Inferior parietal cortex (tissue), 1 donor: ENCODE results near the gene GPR75.

Source experiments
- DNase-seq: peaks from one replicate; pipeline ENCODE4 v3.0.0-alpha.2; 2016; ENCODE audit errors: extremely low spot score

The GPR75 gene

DNA sequence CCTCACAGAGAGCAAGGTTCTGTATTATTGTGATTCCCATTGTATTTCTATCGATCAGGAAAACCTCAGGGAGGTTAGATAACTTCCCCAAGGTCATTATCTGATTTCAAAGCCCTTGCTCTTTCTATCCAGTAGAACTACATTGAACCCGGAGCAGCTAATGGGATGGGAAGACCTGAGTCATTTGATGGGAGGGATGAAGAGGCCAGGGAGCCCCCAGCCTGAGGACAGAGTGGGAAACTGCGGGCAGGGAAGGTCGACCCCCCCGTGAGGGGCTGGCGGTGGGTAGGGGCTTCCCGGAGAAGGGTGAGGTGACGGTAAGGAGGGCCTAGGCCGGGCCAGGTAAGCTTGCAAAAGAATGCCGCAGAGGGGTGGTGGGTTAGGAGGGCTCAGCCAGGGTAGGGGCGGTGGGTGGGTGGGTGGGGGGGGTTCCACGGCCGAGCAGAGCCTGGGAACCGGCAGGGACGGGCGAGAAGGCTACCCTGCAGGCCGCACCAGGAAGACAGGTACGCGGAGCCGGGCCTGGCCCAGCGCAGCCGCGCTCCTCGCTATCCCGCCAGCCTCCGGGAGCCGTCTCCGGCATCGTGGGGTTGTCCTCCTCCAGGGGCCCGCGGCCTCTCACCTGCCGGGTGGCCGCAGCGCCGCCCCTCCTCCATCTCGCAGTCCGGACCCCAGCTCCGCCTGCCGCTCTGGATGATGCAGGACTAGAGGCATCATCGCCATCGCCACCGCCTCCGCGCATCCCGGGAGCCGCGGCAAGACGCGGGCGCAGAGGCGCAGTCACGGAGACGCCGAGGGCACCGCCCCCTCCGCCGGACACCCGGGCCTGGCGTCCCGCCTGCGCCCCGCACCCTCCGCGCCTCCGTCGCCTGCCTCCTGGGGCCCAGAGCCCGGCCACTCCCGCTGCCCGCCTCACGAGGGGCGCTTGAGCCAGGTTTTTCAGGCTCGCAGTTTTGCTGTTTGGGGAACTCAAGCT is at the start of gene GPR75:
Gene GPR75, minus strand, starts transcription at position 762 of the 976 bp plus-strand sequence. CDS start 5,211 bp downstream, outside the sequence.
- peak; percentile 50 for DNase-seq

DNA sequence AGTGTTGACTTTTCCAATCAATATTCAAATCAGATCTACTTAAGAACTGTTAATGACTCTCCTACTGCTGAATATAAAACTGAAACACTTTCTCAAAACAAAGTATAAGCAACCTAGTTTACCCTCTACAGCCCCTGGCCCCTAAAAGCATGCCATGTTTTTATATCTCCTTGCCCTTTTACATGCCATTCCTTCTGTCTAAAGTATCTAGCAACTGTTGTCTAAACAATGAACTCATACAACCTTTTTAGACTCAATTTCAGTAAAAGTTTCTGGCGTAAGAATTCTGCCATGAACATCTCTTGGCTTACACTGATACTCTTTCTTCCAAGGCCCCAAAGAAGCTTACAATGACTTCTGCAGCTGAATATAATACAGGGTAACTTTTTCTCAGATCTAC is 47.8 kb upstream of the GPR75 start:
- no peak for DNase-seq

DNA sequence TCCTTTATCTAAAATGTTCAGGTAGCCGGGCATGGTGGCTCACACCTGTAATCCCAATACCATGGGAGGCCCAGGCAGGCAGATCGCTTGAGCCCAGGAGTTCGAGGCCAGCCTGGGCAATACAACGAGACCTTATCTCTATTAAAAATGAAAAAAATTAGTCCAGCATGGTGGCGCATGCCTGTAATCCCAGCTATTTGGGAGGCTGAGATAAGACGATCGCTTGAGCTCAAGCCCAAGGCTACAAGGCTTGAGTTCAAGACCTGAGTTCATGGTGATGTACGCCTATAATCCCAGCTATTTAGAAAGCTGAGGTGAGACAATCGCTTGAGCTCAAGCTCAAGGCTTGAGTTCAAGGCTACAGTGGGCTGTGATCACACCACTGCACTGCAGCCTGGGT is 45.6 kb upstream of the GPR75 start:
- DNase-seq: no peak

DNA sequence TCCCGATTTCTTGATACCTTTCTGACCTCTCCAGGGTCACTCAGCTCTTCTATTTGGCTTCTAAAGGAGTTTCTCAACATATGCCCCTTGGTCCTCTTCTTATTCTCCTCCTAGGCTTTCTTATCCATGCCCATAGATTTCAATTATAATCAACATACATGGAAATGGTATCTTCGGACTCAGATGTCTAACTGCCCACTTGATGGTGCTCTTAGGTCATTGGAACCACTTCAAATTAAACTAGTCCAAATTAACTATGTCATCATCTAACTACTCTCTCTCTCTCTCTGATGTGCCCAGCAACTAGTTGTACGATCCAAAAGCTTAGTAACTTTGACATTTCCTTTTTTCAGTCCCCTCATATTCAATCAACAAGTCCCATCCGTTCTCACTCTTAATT is 43.2 kb upstream of the GPR75 start:
- no peak for DNase-seq

DNA sequence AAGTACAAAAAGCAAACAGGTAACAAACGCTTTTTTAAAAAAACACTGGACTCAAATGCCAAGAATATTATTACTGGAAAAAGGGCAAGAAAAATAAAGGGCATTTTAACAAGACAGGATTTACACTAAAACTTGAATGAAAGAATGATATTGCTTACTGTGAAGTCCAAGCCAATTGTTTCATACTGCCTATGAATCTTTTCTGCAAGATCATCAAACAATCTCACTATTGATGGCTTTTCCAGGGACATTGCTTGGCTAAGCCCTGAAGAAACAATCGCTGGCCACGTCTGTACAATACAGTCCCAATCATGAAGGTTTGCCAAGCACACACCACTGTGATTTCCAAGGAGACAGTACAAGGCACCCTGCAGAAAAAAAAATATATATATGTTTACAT is 41.4 kb upstream of the GPR75 start:
- DNase-seq: no peak

DNA sequence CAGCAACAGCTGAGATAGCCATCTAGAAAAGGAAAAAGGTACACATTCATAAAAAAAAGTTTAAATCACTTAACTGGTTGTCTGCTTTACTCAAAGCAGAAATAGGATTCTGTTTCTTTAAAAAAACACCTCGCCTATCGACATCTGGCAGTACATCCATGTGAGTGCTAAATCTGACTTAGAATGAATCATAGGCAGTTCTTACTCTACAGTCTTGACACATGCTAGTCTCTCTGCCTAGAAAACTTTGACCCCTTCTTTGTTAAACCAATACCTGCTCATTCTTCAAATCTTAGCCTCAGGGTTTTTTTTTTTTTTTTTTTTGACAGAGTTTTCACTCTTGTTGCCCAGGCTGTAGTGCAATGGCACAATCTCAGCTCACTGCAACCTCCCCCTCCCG is 37.1 kb upstream of the GPR75 start:
- DNase-seq: peak; percentile 34

DNA sequence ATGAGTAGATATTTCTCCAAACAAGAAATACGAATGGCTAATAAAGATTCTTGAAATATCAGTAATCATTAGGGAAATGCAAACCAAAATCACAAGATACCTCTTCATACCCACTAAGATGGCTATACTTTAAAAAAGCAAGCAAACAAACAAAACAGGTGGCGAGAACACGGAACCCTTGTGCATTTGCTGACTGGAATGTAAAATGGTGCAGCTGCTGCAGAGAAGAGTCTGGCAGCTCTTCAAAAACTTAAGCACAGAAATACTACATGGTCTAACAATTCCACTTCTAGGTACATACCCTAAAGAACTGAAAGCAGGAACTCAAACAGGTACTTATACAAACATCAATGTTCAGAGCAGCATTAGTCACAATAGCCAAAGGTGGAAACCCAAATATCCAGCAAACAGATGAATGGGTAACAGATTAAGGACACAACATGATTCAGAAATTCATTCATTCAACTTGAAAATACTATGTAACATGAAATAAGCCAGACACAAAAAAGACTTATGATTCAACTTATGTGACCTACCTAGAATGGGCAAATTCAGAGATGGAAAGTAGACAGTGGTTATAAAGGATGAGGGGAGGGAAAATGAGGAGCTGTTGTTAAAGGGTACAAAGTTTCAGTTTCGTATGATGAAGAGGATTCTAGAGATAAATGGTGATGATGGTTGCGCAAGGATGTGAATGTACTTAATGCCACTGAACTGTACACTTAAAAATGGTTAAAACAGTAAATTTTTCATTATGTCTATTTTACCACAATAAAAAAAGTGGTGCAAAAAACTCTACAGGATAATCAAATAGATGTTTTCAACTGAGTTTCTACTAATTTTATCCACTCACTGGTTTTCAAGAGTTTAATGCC is 26.9 kb upstream of the GPR75 start:
- no peak for DNase-seq

DNA sequence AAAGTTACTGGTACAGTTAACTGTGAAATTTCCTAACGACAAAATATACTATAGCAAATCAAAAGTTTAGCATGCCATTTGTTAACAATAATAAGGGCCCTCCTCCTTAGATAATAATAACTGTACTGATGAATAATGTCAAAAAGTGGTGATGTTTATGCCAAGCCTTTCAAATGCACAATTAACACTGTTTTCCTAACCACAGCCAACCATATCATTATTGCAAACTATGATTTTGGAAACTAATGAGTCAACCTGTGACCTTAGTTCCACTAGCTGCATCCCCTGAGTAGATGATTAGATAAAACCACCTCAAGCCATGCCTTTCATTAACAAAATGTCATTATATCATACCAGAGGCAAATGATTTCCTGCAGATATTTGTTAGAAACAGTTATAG is 25.1 kb upstream of the GPR75 start:
- no peak for DNase-seq

DNA sequence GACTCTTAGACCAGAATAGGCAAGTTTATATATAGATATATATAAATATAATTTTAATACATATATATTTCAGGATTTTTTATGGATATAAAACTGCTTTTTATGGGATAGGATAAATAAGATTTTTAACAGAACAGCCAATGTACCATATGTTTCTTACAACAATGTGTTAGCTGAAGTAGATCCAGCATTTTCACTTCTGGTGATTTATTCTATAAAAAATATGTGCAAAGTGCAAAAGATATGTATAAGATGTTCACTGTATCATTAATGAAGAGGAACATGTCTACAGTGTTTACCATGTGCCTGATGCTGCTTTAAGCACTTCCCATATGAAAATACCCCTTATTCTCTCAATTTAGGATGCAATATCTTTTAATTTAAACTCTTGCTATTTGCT is 22.2 kb upstream of the GPR75 start:
- no peak for DNase-seq

DNA sequence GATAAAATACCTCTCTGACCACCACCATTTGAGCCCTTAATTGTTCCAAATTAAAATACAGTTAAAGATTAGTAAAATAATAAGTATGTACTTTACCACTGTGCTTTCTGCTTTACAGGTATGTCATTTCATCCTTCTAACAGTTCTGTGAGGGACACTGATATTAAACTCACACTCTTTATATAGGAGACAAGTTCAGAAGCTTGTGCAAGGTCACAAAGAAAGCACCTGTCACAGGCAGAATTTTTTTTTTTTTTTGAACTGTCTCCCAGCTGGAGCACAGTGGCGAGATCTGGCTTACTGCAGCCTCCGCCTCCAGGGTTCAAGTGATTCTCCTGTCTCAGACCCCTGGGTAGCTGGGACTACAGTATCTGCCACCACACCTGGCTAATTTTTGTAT is 21.6 kb upstream of the GPR75 start:
- DNase-seq: no peak

DNA sequence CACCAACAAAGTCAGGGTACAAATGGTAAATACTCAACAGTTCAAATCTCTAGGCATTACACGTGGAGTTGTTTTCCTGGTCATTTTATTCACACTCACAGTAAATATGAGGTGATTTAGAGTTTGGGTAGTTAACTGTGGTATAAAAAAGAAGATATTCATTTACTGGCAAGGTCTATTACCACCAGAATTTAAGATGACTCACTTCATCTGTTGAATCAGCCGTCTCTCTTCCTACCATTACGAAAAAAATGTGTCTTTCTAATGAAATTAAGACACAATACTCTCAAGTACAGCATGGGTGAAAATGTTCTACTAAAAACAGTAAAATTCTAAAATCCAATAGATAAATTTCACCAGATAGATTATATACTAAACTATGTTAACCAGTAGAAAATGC is 21.0 kb upstream of the GPR75 start:
- DNase-seq: no peak

DNA sequence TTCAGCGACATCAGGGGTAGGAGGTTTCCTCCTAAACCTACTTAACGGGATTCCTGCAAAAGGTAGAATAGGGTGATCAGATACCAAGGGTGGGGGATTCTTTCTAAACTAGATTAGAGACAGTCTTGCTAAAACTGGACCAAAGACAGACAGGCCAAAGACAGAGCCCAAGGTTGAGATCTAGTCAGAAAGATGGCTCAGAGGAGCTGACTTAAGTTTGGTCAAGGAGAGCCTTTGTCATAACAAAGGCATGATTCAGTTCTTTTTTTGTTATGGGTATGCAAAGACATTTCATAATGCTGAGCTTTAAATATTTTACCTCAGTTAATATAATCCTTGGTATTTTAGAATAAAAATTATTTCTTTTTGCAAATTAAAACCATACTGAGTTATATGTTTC is 17.8 kb upstream of the GPR75 start:
- DNase-seq: no peak

DNA sequence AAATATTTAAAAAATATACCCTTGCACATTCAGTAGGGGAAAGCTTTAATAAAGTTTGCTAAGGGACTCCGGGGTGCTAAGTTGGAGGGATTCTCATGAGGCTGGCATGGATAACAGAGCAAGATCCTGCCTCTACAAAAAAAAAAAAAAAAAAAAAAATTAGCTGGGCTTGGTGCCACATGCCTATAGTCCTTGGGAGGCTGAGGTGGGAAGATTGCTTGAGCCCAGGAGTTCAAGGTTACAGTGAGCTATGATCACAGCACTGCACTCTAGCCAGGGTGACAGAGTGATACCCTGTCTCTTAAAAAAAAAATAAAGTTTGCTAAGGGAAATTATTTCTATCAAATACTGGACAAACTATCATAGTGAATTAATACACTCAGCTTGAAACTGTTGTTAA is 17.3 kb upstream of the GPR75 start:
- DNase-seq: no peak

DNA sequence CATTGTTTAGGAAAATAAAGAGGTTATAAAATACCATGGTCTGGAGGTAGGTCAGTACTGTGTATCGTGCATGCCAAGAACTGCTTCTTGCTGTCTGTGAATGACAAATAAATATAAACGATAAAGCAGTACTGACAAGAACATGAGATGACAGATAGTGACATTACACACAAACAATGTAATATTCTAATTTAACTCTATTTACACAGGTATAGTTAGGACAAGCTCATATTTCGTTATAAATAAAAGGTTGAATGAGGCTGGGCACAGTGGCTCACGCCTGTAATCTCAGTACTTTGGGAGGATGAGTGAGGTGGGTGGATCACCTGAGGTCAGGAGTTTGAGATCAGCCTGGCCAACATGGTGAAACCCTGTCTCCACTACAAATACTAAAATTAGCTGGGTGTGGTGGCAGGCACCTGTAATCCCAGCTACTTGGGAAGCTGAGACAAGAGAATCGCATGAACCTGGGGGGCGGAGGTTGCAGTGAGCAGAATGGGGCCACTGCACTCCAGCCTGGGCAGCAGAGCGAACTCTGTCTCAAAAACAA is 14.7 kb upstream of the GPR75 start:
- no peak for DNase-seq

DNA sequence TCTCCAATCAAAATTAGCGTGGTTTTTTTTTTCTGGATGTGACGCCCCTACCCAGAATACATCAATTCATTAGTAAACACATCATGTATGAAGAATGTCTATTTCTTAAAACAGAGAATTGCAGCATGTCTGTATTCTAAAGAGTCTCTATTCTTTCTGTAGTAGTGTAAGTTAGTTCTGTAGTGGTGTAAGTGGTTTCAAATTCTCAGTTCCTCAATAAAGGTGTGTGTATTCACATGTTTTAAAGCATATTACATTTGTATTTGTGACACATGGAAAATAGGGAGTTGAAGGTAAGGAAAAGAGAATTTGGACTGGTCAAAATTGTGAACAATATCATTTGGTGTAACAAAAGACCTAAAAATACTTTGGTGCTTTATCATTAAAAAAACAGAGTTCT is 8.0 kb upstream of the GPR75 start:
- DNase-seq: no peak

DNA sequence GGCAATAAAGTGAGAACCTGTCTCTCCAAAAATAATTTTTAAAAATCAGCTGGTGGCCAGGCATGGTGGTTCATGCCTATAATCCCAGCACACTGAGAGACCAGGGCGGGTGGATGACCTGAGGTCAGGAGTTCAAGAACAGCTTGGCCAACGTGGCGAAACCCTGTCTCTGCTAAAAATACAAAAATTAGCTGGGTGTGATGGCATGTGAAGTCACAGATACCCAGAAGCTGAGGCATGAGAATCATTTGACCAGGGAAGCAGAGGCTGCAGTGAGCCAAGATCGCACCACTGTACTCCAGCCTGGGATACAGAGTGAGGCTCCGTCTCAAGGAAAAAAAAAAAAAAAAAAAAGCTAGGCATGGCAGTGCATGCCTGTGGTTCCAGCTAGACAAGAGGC is 7.4 kb upstream of the GPR75 start:
- no peak for DNase-seq

DNA sequence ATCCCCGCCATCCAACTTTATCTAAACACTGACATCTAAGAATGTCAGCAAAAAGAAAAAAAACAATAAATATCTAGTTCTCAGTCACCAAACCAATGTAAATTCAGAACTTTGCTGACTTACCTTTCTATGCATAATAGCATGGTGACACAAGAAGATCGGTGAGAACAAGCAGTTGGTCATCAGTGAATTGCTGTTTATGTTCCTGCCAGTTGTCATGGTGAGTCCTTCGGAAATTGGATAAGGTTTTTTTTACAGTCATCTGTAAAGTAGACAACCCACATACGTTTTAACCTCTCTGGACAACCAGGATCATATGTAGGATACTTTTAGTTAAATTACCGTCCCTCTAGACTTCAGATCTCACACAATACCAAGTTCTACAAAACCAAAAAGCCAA is 6.2 kb upstream of the GPR75 start:
- DNase-seq: no peak

DNA sequence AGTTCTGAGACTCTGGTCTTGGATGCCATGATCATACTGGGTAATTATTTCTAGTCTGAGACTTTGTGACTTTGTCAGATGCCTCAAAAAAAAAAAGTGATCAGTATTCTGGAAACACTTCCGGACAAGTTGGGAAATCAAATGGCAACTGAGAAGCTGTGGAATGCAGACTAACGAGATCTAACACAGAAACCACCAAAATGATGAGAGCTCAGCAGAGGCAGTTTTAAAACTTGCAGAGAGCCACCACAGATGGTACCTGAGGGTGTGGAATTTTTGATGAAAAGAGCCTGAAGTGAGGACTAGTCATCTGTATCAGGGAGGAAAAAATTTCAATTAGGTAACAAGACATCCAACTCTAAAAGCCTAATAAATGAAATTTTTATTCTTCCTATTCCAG is 5.5 kb upstream of the GPR75 start:
- DNase-seq: no peak

DNA sequence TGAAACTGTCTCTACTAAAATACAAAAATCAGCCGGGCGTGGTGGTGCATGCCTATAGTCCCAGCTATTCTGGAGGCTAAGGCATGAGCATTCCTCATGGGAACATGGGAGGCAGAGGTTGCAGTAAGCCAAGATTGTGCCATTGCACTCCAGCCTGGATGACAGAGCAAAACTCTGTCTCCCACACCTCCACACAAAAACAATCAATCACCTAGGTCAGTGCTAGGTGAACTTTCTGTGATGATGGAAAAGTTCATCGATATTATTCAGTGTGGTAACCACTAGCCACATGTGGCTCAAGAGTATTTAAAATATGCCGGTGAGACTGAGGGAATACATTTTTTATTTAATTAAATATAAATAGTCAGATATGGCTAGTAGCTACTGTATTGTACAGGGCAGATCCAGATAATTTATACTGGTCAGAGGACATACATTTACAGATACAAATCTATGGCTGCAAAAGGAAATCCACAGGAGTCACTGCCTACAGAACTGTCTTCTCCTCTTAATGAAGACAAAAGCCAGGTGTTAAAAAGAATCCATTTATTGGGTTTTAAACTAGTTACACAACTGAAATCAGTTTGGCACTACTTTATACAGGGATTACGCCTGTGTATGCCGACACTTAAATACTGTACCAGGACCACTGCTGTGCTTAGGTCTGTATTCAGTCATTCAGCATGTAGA is 3.9 kb upstream of the GPR75 start:
- no peak for DNase-seq

DNA sequence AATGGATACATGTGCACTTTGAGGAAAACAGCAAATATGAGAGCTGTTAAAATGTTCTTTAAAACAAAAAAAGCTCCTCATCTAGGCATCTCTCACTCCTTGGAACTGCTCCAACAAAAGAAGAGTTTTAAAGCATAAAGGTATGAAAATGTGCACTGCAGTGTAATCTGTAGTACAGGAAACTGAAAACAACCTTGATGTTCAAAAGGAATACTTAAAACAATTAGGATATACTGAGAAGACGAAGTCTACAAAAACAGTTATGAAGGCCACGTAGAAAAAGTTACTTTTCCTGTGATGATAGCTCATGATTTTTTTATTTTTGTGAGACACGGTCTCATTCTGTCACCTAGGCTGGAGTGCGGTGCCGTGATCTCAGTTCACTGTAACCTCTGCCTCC is 2.1 kb upstream of the GPR75 start:
- DNase-seq: no peak

DNA sequence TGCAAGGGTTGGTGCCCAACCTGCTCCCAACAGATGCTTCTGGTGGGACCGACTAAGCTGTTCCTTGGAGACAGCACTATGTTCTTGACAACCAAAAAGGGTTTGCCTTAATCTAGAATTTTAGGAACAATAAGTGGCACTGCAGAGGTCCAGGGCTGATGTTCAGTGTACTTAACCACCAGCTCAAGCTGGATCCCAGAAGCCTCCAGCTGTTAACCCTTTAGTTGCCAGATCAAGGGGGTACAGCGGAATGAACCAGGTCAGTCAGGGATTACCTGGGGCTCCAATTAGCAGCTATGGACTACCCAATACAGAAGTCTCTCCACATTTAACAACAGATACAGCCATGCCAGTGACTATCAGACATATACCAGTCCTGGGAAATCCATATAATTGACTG is 3.5 kb downstream of the GPR75 start:
- DNase-seq: no peak

DNA sequence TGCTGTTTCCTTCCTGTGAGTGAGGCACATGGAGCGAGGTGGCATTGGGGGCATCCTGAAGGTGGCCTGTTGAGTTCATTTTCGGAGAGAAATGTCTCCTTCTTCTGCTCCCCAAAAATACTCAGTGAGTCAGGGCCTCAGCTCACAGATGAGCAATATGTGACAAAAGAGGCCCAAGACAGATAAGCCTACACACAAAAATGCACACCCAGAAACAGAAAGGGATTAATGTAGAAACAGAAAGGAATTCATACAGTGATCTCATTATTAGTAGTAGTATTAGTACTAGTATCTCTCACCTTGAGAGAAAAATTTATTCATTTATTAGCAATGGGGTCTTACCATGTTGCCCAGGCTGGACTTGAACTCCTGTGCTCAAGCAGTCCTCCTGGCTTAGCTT is 5.1 kb downstream of the GPR75 start:
- no peak for DNase-seq
